HL-60 (cell line): Measurements from ENCODE around the gene VPS41.

Source experiments
- CTCF ChIP-seq: IDR thresholded peaks from one replicate; pipeline ENCODE4 v1.5.1; 2011; ENCODE audit warnings: low read length, control low read depth, inconsistent platforms; ENCODE audit not compliant: insufficient read depth
- POLR2AphosphoS5 ChIP-seq: IDR thresholded peaks from 2 replicates; pipeline ENCODE4 v1.6.1; 2012; ENCODE audit warnings: low read depth
- SPI1 ChIP-seq: IDR thresholded peaks from 2 replicates; pipeline ENCODE4 v1.6.1; 2012; ENCODE audit warnings: low read depth, mild to moderate bottlenecking, borderline replicate concordance

- TF ChIP-seq CTCF (no peak), POLR2AphosphoS5 (no peak), SPI1 (no peak)
These were observed 185.7 kb downstream of the VPS41 start for GRCh38 chr7:38723327-38723726.
